GM12878 (cell line): ENCODE data around the gene PPP2R2D. TPM values are rescaled to one million over a fixed set of nuclear protein-coding genes. Genes with fewer than 3 reads are reported as not detected.

Experiments
- ATAC-seq: fragments of 200-7000 bp; cut with Tn5 transposase; 3 replicates; pipeline ENCODE4 v1.9.1; 2020; ENCODE audit warnings: mild to moderate bottlenecking, moderate library complexity
- BruUV-seq: library from RNA; stranded (reverse); fragments of 400-500 nt; replicated peaks from 2 replicates; lab custom pipeline; 2021; lab: Mats Ljungman, UMichigan
- CTCF ChIA-PET: fragments of 300-600 bp; sonication (Branson Sonifier 250); formaldehyde crosslinking; extraction: SDS; loops from one replicate; lab custom pipeline; 2021; ENCODE audit warnings: inconsistent platforms; lab: Yijun Ruan, JAX
- POLR2A ChIA-PET: fragments of 350-600 bp; formaldehyde crosslinking; extraction: SDS; loops from one replicate; lab custom pipeline; 2021; ENCODE audit warnings: inconsistent platforms; lab: Charles Lee
- RAD21 ChIA-PET: fragments of 300-600 bp; sonication (Branson Sonifier 250); formaldehyde crosslinking; loops from one replicate; lab custom pipeline; 2023; ENCODE audit warnings: antibody characterized with exemption; ENCODE audit not compliant: unreplicated experiment; lab: Charles Lee
- SMC1A ChIA-PET: fragments of 300-600 bp; sonication (Branson Sonifier 250); formaldehyde crosslinking; loops from one replicate; lab custom pipeline; 2023; ENCODE audit not compliant: unreplicated experiment, uncharacterized antibody; lab: Charles Lee
- DNase-seq: peaks from one replicate; pipeline ENCODE4 v3.0.0-alpha.2; 2011; ENCODE audit warnings: low read depth, low spot score
- FAIRE-seq: peaks from 3 replicates; lab custom pipeline; 2011; peaks lifted over from hg19 to GRCh38; lab: Jason Lieb, UNC
- H2AFZ ChIP-seq: 2 replicates; pipeline ENCODE4 v1.6.0; 2011; ENCODE audit warnings: low read depth, low read length, control low read depth; ENCODE audit not compliant: control insufficient read depth
- H3K27ac ChIP-seq: 2 replicates; pipeline ENCODE4 v1.5.1; 2011; ENCODE audit warnings: control low read depth; ENCODE audit not compliant: control insufficient read depth, insufficient read depth
- H3K27me3 ChIP-seq, 2 experiments: replicated peaks in 1 of 2; 2 replicates each; pipeline versions ENCODE4 v1.6.0 to v1.6.1; 2011; ENCODE audit warnings: low read length in 1 of 2; ENCODE audit not compliant: control insufficient read depth in 2 of 2, insufficient read depth in 2 of 2
- H3K36me3 ChIP-seq, 2 experiments: 2 replicates each; pipeline ENCODE4 v1.5.1; 2011; ENCODE audit warnings: low read length in 1 of 2; ENCODE audit not compliant: control insufficient read depth in 2 of 2, insufficient read depth in 2 of 2
- H3K4me1 ChIP-seq: 2 replicates; pipeline ENCODE4 v1.6.1; 2011; ENCODE audit warnings: mild to moderate bottlenecking, low read length, moderate library complexity, mixed read lengths; ENCODE audit not compliant: control insufficient read depth, insufficient read depth
- H3K4me2 ChIP-seq: 2 replicates; pipeline ENCODE4 v1.6.0; 2011; ENCODE audit warnings: control low read depth; ENCODE audit not compliant: control insufficient read depth, insufficient read depth
- H3K4me3 ChIP-seq: fragments of 200-600 bp; sonication (generic); 2 replicates; pipeline ENCODE4 v1.5.1; 2016
- H3K79me2 ChIP-seq: 2 replicates; pipeline ENCODE4 v1.6.0; 2011; ENCODE audit warnings: low read length; ENCODE audit not compliant: control insufficient read depth, insufficient read depth
- H3K9ac ChIP-seq: 2 replicates; pipeline ENCODE4 v1.8.0; 2011; ENCODE audit warnings: low read length, control low read depth, mixed read lengths; ENCODE audit not compliant: control insufficient read depth, insufficient read depth
- H3K9me3 ChIP-seq: replicated peaks from 3 replicates; pipeline ENCODE4 v1.5.1; 2011; ENCODE audit warnings: mild to moderate bottlenecking, low read length; ENCODE audit not compliant: control insufficient read depth, insufficient read depth
- H4K20me1 ChIP-seq: 2 replicates; pipeline ENCODE4 v1.6.0; 2011; ENCODE audit not compliant: control insufficient read depth, insufficient read depth
- BHLHE40 ChIP-seq, 2 experiments: fragments of 450-650 bp in 1 of 2; IDR thresholded peaks; 2 replicates each; pipeline ENCODE4 v1.6.1; 2011 to 2017; ENCODE audit warnings: low read depth in 2 of 2, borderline replicate concordance in 1 of 2, improper control_type of control experiment in 1 of 2, low read length in 1 of 2, mild to moderate bottlenecking in 1 of 2
- GATAD2B ChIP-seq: fragments of 450-650 bp; conservative IDR thresholded peaks from 2 replicates; pipeline ENCODE4 v1.6.1; 2017; ENCODE audit warnings: low read depth, mild to moderate bottlenecking, moderate library complexity
- MTA2 ChIP-seq: fragments of 450-650 bp; IDR thresholded peaks from 2 replicates; pipeline ENCODE4 v1.6.1; 2016; ENCODE audit warnings: low read depth, mild to moderate bottlenecking, moderate library complexity
- NRF1 ChIP-seq: conservative IDR thresholded peaks from 2 replicates; pipeline ENCODE4 v1.6.1; 2011; ENCODE audit warnings: mild to moderate bottlenecking, low read depth, low read length, improper control_type of control experiment
- POLR2AphosphoS2 ChIP-seq: IDR thresholded peaks from 2 replicates; pipeline ENCODE4 v1.6.1; 2011; ENCODE audit warnings: low read depth, mild to moderate bottlenecking, low read length, improper control_type of control experiment, moderate library complexity
- SREBF1 ChIP-seq: IDR thresholded peaks from 2 replicates; pipeline ENCODE4 v1.6.1; 2012; ENCODE audit warnings: mild to moderate bottlenecking, low read length
- STAT1 ChIP-seq: fragments of 450-650 bp; conservative IDR thresholded peaks from 2 replicates; pipeline ENCODE4 v1.6.1; 2014; ENCODE audit warnings: antibody characterized with exemption, mild to moderate bottlenecking
- TCF7 ChIP-seq: IDR thresholded peaks from 2 replicates; pipeline ENCODE4 v1.6.1; 2014; ENCODE audit warnings: antibody characterized with exemption, borderline replicate concordance
- ZSCAN29 ChIP-seq: fragments of 450-650 bp; IDR thresholded peaks from 2 replicates; pipeline ENCODE4 v1.6.1; 2017; ENCODE audit warnings: mild to moderate bottlenecking, moderate library complexity
- WGBS: methylation state at CpG from one replicate; pipeline ENCODE4 v1.1.6; 2016; ENCODE audit warnings: low lambda C conversion rate; ENCODE audit not compliant: insufficient replicate concordance, insufficient coverage; ENCODE audit errors: missing lambda C conversion rate; 5-methylcytosine and 5-hydroxymethylcytosine counted together
- in situ Hi-C: fragments of 300-500 bp; cut with MboI; formaldehyde crosslinking; loops from 9 replicates; pipeline ENCODE4 v1.14.3; 2018; ENCODE audit warnings: mixed read lengths
- intact Hi-C: fragments of 100-400 bp; cut with micrococcal nuclease; formaldehyde crosslinking; loops from one replicate; pipeline ENCODE4 v1.14.2; 2022; ENCODE audit not compliant: unreplicated experiment
- polyA plus RNA-seq, 11 experiments: library from polyadenylated mRNA; depleted of rRNA in 4 of 11; unstranded in 6 of 11; stranded (reverse) in 5 of 11; fragments of >200 nt; fragmentation: Nextera tagmentation in 4 of 11; fragmentation: Illumina TruSeq in 1 of 11; extraction: Ambion mirVana in 4 of 11; extraction: Trizol in 1 of 11; gene quantifications; 1 replicate in 1 of 11; 2 replicates in 10 of 11; pipeline versions ENCODE4 v1.2.1 to v1.2.3, GENCODE V29; 2011 to 2016; ENCODE audit warnings: inconsistent platforms in 2 of 11, missing spikeins in 2 of 11, low read depth in 1 of 11
- total RNA-seq, 4 experiments: library from RNA; depleted of rRNA in 3 of 4; stranded (reverse); fragments of >200 nt in 3 of 4; fragmentation: Illumina TruSeq in 1 of 4; extraction: Trizol in 1 of 4; gene quantifications; 2 replicates each; pipeline versions ENCODE4 v1.2.1 to v1.2.3, GENCODE V29; 2013 to 2021
- TF ChIP-seq, protein P1 (sequence below): fragments of 450-650 bp; IDR thresholded peaks from 2 replicates; pipeline ENCODE4 v1.6.1; 2018; ENCODE audit warnings: borderline replicate concordance, mild to moderate bottlenecking; ENCODE audit not compliant: partially characterized antibody

PPP2R2D gene
- total and polyA plus RNA-seq, 10 of the 15 experiments (the other 5 are each of a cell fraction or from before 2014, with no cell fraction given): 2.8 to 41.9 (median 21.8) TPM

DNA sequence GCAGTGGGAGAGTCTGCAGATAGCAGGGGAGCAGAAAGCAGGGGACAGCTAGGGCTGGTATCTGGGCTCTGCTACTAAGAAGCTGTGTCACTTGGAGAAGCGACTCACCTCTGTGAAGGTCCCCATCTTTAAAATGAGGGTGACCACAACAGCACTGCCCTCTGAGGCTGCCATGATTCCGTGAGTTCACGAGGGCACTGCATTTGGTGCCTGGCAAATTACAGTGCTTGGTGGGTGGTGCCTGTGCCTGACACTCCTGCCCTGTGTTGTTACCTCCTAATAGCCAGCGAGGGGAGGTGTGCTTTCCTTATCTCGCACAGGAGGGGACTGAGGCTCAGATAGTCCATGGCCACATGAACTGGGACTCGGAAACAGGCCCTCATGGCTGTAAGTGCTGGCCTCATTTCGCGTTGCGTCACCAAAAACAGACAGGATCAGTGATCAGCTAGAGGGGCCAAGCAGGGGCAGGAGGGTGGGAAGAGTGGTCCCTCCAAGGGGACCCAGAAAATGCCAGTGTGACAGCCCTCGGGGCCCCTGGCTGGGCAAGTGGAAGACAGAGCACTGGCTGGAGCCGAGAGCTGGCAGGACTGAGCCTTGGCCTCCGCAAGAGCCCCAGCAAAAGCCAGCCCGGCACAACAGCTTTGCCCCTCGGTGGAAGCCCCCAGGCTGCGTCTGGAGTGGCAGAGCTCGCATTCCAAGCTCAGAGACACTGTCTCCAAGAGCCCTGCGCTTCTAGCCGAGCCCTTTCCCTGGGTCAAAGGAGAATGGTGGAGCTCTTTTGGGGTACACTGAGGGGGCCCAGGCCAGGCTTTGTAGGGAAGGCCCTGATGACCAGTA is 98.3 kb downstream of the PPP2R2D start:
- Histone ChIP-seq H3K27me3 (peaks cover 0 to 3% of the 10 kb centered on the region in 2 experiments; a peak in 2 of 4 replicates), H3K36me3 (no peaks in the 10 kb centered on the region), H3K4me2 (no peak overlapping the region), H2AFZ (no peak overlapping the region), H3K4me1 (no peaks in the 10 kb centered on the region), H3K4me3 (no peak overlapping the region), H3K27ac (no peak overlapping the region), H4K20me1 (no peaks in the 10 kb centered on the region), H3K9ac (no peak overlapping the region), H3K9me3 (no peaks in the 10 kb centered on the region), H3K79me2 (no peaks in the 10 kb centered on the region)
- FAIRE-seq: no peak
- in situ Hi-C loops (no loop called here), intact Hi-C loops (no loop called here)
- no TSS peak for BruUV-seq
- RAD21 ChIA-PET: no interaction called here
- 22% methylated on average over 18 of the region's 18 CpGs for WGBS
- CTCF ChIA-PET: no interaction called here
- no peak for DNase-seq
- no peak for ATAC-seq
- POLR2A ChIA-PET: no interaction called here
- SMC1A ChIA-PET: interaction anchor here (0.6 to 1.2 kb wide), 2 partner anchors 17 to 21 kb away, joined by 3 to 4 read pairs; no protein-coding TSS in a partner anchor
- TF ChIP-seq STAT1 (no peak), GATAD2B (no peak), NRF1 (no peak)
- TF ChIP-seq, all 136 proteins: peak for 0

DNA sequence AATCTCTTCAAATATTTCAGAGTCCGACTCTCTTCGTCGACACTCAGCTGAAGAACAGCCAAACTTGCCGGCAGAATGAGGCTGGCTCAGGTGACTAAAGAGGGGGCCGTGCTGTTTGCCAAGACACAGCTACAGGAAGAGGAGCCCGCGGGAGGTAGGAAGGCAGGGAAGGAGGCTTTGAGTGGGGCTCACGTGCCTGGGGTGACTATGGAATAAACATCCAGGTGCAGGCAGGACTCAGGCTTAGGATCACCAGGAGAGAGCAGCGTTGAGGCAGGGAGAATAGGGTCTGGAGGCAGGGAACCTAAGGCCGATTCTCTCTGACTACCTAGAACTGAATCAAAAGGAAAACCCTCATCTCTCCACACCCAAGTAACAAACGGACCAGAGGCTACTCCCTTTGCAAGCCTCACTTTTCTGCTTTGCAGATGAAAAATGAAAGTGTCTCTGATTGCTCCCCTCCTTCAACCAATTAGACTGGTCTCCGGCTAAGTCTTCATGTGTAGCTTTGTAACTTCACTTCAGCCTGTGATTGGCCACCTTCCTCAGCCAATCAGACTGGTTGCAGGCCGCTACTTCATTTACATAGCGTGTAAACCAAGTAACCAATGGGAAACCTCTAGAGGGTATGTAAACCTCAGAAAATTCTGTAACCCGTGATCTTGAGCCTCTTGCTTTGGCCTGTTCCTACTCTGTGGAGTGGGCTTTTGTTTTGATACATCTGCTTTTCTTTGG is 100.6 kb downstream of the PPP2R2D start:
- intact Hi-C loops (no loop called here), in situ Hi-C loops (no loop called here)
- Histone ChIP-seq H3K27ac (no peak overlapping the region), H3K4me1 (no peaks in the 10 kb centered on the region), H3K27me3 (peaks cover 0 to 3% of the 10 kb centered on the region in 2 experiments; a peak in 2 of 4 replicates), H3K9me3 (no peaks in the 10 kb centered on the region; the same call in 2 of the 3 replicates), H4K20me1 (no peaks in the 10 kb centered on the region), H3K79me2 (no peaks in the 10 kb centered on the region), H2AFZ (no peak overlapping the region; the same call in 1 of the 2 replicates), H3K9ac (no peak overlapping the region), H3K4me3 (no peak overlapping the region), H3K36me3 (no peaks in the 10 kb centered on the region), H3K4me2 (no peak overlapping the region)
- 43% methylated on average over 15 of the region's 15 CpGs for WGBS
- SMC1A ChIA-PET: interaction anchor here (0.7 kb wide), 1 partner anchor 116 kb away, joined by 3 read pairs; no protein-coding TSS in a partner anchor
- TF ChIP-seq MTA2: no peak
- TF ChIP-seq POLR2AphosphoS2: no peak
- no peak for TF ChIP-seq SREBF1
- TF ChIP-seq, protein P1, sequence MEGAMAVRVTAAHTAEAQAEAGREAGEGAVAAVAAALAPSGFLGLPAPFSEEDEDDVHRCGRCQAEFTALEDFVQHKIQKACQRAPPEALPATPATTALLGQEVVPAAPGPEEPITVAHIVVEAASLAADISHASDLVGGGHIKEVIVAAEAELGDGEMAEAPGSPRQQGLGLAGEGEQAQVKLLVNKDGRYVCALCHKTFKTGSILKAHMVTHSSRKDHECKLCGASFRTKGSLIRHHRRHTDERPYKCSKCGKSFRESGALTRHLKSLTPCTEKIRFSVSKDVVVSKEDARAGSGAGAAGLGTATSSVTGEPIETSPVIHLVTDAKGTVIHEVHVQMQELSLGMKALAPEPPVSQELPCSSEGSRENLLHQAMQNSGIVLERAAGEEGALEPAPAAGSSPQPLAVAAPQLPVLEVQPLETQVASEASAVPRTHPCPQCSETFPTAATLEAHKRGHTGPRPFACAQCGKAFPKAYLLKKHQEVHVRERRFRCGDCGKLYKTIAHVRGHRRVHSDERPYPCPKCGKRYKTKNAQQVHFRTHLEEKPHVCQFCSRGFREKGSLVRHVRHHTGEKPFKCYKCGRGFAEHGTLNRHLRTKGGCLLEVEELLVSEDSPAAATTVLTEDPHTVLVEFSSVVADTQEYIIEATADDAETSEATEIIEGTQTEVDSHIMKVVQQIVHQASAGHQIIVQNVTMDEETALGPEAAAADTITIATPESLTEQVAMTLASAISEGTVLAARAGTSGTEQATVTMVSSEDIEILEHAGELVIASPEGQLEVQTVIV: no peak
- TF ChIP-seq TCF7: no peak
- TF ChIP-seq ZSCAN29: no peak
- 0 out of 4 replicates have a peak, but pooled peaks of 1 of the 2 experiments have one; percentile 40 for TF ChIP-seq BHLHE40 (IDR thresholded peaks at IDR 0.05; ENCODE audit: borderline replicate concordance in 1 of 2, low read depth in 2 of 2, low read length in 1 of 2)
- POLR2A ChIA-PET: no interaction called here
- RAD21 ChIA-PET: no interaction called here
- BruUV-seq: no TSS peak
- FAIRE-seq (no peak), DNase-seq (no peak), ATAC-seq (peak; percentile 63)
- CTCF ChIA-PET: interaction anchor here (1.0 to 1.5 kb wide), 2 partner anchors 21 to 147 kb away, joined by 3 read pairs; no protein-coding TSS in a partner anchor
